ENCODE measurements around the gene MCHR2.

Gene MCHR2

DNA sequence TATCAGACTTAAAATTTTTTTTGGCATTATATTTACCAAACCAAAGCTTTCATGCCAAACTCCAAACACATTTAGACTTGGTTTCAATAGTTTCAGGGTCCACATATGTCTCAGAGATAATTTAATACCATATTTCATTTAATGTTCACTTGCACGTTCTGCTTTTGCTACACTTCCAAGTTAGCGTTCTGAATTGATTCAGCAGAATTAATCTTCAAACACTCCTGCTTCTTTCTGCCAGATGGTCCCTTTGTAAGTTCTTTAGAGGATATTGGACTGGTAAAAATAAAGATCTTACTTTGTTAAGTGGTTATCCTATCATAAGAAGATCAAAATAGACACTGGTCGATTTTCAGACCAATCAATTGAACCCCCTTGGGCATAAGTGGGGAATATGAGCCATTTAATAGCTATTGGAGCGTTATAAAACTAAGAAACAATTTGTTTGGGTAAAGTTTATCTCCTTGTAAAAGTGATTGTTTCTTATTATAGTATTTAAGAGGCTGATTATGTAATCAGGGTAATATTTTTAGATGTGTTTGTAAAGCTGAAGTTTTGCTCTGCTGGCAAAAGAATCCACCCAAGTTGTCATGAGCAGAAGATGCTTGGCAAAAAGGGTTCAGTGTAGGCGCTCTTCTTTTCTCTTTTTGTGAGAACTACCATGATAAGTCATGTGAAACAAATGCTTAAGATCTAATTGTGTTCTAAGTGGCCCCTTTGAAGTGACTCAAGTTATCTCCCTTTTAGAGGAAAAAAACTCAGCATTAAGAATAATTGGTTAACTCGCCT, 92.2 kb downstream of the MCHR2 start:
- Histone ChIP-seq H3K27ac (no peak overlapping the region), H3K4me3 (no peak overlapping the region), H3K36me3 (no peaks in the 10 kb centered on the region), H3K27me3 (no peaks in the 10 kb centered on the region), H3K4me1 (no peaks in the 10 kb centered on the region), H3K9me3 (no peaks in the 10 kb centered on the region)
- no peak for DNase-seq
- TF ChIP-seq, protein P1, sequence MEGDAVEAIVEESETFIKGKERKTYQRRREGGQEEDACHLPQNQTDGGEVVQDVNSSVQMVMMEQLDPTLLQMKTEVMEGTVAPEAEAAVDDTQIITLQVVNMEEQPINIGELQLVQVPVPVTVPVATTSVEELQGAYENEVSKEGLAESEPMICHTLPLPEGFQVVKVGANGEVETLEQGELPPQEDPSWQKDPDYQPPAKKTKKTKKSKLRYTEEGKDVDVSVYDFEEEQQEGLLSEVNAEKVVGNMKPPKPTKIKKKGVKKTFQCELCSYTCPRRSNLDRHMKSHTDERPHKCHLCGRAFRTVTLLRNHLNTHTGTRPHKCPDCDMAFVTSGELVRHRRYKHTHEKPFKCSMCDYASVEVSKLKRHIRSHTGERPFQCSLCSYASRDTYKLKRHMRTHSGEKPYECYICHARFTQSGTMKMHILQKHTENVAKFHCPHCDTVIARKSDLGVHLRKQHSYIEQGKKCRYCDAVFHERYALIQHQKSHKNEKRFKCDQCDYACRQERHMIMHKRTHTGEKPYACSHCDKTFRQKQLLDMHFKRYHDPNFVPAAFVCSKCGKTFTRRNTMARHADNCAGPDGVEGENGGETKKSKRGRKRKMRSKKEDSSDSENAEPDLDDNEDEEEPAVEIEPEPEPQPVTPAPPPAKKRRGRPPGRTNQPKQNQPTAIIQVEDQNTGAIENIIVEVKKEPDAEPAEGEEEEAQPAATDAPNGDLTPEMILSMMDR (IDR thresholded peaks at IDR 0.05), result no peak
- intact Hi-C loops (cut with DNase I; ENCODE audit: low total_unique reads), result no loop called here

DNA sequence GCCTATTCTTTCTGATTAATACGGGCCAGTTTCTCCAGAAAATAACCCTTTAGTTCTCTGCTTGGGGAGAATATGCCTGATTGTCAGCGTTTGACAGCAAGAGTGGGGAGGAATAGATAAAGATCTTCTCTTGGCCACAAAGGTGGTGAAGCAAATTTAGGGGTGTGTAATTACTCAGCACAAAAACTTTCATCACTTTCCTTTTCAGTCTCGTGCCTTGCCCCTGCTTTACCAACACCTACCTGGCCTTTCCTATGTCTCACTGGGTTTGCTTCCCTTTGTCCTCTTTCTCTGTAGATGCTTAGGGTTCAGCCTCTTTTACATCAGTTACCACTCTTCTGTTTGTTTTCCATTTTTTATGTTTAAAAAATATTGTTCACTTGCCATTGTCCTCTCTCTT, 99.2 kb downstream of the MCHR2 start:
- no peaks in the 10 kb centered on the region for H3K27me3 ChIP-seq
- TF ChIP-seq, protein P1 (IDR thresholded peaks at IDR 0.05), result no peak
- intact Hi-C loops (cut with DNase I; ENCODE audit: low total_unique reads), result no loop called here
- no peak for DNase-seq
- no peaks in the 10 kb centered on the region for H3K36me3 ChIP-seq
- no peak overlapping the region for H3K27ac ChIP-seq
- no peaks in the 10 kb centered on the region for H3K9me3 ChIP-seq
- H3K4me1 ChIP-seq, result no peaks in the 10 kb centered on the region
- no peak overlapping the region for H3K4me3 ChIP-seq

DNA sequence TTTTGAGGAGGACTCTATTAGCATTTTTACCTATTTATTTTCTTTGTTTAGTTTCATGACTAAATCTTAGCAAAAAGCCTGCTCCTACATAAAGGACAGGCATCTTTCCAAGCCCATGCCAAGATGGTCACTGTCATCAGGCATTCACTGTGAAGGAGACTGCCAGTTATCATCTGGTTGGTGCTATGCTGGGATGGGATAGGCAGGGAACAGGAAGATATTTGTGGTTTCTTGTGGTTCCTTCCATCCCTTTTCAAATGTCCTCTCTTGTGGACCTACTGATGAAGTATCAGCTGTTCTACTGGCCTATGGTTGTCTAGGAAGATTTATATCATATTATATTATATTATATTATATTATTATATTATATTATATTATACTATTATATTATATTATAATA, 107.0 kb downstream of the MCHR2 start:
- DNase-seq, result no peak
- H3K27me3 ChIP-seq, result no peaks in the 10 kb centered on the region
- H3K27ac ChIP-seq, result no peak overlapping the region
- intact Hi-C loops (cut with DNase I; ENCODE audit: low total_unique reads), result loop anchor here (5.0 kb wide), 1 partner anchor 1080 kb away; no protein-coding TSS in a partner anchor
- TF ChIP-seq, protein P1 (IDR thresholded peaks at IDR 0.05), result no peak
- H3K36me3 ChIP-seq, result no peaks in the 10 kb centered on the region
- no peak overlapping the region for H3K4me3 ChIP-seq
- H3K4me1 ChIP-seq, result no peaks in the 10 kb centered on the region
- no peaks in the 10 kb centered on the region for H3K9me3 ChIP-seq

DNA sequence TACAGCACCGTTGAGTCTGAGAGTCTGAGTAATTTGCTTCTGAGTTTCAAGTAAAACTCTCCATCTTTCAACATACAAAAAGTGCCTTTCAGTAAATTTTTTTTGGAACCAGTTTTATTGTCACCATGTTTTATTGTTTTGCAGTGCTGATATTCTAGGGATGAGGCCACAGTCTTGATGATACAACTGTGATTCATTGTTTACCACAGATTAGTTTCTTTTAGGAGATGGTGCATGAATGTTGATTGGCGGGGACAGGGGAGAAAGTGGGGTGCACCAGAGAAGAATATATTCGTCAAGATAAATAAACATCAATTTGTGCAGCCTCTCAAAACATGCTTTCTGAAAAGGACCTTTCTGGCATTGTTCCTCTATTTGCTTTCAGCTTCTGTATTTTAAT, 109.0 kb downstream of the MCHR2 start:
- DNase-seq, result no peak
- Histone ChIP-seq H3K27me3 (no peaks in the 10 kb centered on the region), H3K4me1 (no peaks in the 10 kb centered on the region), H3K4me3 (no peak overlapping the region), H3K36me3 (no peaks in the 10 kb centered on the region), H3K9me3 (no peaks in the 10 kb centered on the region), H3K27ac (no peak overlapping the region)
- TF ChIP-seq, protein P1 (IDR thresholded peaks at IDR 0.05), result no peak
- intact Hi-C loops (cut with DNase I; ENCODE audit: low total_unique reads), result loop anchor here (5.0 kb wide), 1 partner anchor 1078 kb away; no protein-coding TSS in a partner anchor

DNA sequence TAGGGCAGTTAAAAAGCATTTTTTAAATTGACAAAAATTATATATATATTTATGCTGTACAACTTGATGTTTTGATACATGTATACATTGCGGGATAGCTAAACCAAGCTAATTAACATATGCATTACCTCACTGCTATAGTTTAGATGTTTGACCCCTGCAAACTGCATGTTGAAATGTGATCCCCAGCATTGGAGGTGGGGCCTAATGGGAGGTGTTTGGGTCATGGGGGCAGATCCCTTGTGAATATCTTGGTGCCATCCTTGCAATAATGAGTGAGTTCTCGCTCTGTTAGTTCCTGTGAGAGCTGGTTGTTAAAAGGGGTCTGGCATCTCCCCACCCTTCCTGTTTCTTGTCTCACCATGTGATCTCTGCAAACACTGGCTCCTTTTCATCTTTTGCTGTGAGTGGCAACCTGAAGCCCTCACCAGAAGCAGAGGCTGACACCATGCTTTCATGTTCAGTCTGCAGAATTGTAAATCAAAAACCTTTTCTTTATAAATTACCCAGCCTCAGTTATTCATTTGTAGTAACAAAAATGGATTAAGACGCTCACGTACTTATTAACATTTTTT, 111.8 kb downstream of the MCHR2 start:
- intact Hi-C loops (cut with DNase I; ENCODE audit: low total_unique reads), result no loop called here

More for the DNA sequence above, 111.8 kb downstream of the MCHR2 start:
- no peak for DNase-seq
- no peaks in the 10 kb centered on the region for H3K36me3 ChIP-seq
- no peaks in the 10 kb centered on the region for H3K9me3 ChIP-seq
- no peak overlapping the region for H3K27ac ChIP-seq
- H3K4me3 ChIP-seq, result no peak overlapping the region
- TF ChIP-seq, protein P1 (IDR thresholded peaks at IDR 0.05), result no peak
- no peaks in the 10 kb centered on the region for H3K27me3 ChIP-seq
- no peaks in the 10 kb centered on the region for H3K4me1 ChIP-seq

Measured in tibial artery (tissue), 4 donors.